GM19372 (cell line): ENCODE data around the gene CER1.

ENCODE experiments used
- ATAC-seq: cut with Tn5 transposase; IDR thresholded peaks from one replicate; pipeline ENCODE4 v1.9.1; 2021; ENCODE audit warnings: mild to moderate bottlenecking, low read depth, moderate library complexity; ENCODE audit not compliant: unreplicated experiment

The CER1 gene

GRCh38 chr9:14722391-14723035 is at the start of gene CER1:
CER1 (minus strand) TSS chr9:14722733; CDS start chr9:14722672, 61 bp downstream.
- ATAC-seq, result no peak

DNA sequence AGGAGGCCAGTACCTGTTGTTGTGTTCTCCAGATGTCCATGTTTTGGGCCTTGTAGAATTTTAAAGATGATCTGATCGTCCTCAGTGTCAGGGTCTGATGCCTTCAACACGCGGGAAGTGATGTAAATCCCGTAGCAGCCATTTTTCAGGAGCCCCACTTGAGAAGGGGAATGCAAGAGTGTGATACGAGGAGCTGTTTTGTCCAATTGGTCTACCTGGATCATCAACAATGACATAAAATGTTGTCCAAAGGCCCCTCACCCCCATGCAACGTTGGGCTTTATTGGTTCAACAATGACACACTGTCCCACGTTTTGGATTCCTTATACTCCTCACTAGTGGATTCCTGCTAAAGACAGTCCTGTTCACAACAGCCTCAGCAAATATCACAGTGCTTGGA is 48.1 kb upstream of the CER1 start:
- no peak for ATAC-seq

DNA sequence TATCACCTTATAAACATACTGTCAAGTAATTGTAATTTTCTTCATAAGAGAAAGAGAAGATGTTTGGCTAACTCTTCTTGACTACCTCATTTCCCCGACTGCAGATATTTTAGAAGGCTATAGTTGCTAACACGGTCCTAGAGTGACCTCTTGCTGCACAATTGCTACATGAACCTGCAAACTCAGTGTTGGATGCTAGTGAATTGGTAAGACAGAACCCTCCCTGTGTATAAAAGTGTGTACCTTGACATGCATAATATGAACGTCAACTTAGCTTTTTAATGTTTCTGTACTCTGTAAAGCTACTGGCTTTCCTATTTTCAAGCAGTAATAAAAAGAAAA is 46.7 kb upstream of the CER1 start:
- no peak for ATAC-seq

DNA sequence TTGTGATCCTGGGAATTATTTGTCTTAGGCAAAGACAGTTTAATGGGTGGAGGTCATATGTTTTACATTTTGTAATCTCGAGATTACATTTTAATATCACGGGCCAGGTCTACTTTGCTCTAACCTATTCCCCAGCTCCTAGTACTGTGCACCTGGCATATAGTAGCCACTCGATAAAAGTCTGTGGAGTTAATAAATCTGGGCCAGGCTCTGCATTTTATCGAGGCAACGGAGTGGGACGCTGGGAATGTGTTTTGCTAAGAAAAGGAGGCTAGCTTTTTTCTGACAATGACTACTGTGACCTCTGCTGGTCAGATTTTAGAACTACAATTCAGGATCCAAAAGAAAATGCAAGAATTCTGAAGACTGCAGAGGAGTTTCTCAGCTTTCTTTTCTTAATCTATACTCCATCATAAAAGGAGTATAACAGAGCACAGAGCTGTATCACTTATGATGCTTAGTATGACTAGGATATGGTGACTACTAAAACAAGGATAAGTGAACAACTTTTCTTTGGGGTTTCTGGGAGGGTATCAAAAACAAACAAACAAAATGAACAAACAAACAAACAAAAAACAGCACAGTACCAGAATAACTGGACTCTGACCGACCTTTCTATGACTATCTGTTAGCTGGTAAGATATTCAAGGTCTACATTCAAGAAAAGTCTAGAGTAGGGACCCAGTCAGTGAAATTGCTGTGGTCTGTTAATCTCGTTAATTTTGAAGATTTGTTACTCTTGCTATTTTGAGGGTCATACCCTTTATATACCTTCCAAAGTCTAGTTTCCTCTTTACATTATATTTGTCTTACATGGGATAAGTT is 46.1 kb upstream of the CER1 start:
- ATAC-seq, result no peak

GRCh38 chr9:14766299-14766698 is 43.8 kb upstream of the CER1 start:
- no peak for ATAC-seq

DNA sequence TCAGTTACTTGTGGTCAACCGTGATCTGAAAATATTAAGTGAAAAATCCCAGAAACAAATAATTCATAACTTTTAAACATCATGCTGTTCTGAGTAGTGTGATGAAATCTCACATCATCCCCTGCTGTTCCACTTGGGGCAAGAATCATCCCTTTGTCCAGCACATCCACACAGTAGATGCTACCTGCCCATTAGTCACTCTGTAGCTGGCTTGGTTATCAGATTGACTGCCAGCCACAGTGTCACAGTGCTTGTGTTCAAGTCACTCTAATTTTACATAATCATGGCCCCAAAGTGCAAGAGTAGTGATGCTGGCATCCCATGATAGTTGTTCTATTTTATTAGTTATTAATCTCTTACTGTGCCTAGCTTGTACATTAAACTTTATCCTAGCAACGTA is 39.1 kb upstream of the CER1 start:
- ATAC-seq, result no peak

GRCh38 chr9:14760060-14760459 is 37.5 kb upstream of the CER1 start:
- no peak for ATAC-seq

- no peak for ATAC-seq
Observed at GRCh38 chr9:14756291-14756690, 33.8 kb upstream of the CER1 start.

DNA sequence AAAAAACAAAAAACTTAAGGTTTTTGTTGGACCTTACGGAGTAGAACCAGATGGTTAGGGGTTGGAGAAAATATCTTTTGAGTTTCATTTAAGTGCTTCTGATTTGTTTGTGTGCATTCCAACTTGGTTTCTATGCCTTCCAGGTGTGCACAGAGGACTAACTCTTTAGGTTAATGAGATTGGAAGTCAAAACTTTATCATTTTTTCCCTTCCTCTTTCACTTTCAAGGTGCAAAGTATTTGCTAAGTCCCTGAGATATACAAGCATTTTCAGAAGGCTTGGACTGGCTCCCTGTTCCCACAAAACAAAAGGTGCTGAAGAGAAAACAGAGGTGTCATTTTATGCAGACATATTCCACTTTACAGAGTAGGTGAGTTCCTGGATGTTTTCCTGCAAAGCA is 30.3 kb upstream of the CER1 start:
- ATAC-seq, result no peak

DNA sequence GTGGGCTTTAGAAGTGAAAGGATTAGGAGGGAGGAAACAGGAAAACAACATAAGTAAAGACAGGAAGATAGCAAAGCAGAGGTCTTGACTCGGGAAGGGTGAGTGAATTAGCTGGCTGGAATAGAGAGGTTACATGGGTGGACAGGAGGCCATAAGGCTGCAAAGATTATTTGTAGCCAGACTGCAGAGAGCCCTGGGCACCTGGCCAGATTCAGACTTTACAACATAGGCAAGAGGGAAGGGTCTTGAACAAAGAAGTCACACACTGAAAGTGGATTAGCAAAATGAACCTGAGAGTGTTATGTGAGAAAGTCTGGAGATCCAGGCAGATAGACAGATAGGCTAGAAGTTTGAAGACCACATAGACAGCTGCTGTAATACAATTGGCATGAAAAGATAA is 29.7 kb upstream of the CER1 start:
- no peak for ATAC-seq

DNA sequence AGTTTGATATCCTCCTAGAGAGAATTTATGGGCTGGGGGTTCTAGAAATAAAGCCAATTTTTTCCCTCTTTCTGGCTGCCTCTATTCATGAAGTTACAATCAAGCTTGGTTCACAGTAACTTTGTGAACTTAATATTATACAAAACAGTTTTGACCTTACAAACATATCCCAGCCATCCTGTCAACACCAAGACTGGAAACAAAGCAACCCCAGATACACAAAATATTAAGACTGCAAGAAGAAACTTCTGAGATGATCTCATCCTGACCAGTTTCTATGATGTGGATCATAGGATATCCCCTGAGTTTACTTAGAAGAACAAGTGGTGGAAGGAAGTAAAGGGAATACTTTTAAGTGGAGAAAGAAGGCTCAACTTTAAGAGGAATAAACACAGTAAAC is 28.3 kb upstream of the CER1 start:
- ATAC-seq, result no peak

- no peak for ATAC-seq
Observed at GRCh38 chr9:14749741-14750211, 27.2 kb upstream of the CER1 start.

DNA sequence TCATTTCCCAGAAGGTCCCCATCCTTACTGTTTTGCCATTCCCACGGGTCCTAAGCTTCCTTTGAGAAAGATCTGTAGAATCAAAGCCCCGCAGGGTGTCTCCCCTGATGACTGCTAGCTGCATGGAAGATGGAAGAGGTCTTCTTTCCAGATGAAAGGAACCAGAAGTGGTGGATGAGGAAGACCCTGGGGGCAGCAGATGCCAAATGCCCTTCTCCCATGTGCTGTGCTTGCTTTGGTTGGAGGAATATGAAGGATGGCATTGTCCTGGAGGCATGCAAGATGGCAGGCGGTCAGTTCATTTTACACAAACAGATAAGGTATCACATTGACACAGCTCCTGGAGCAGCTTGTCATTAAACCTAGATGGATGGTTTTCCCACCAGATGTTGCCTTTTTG is 25.8 kb upstream of the CER1 start:
- ATAC-seq, result no peak

DNA sequence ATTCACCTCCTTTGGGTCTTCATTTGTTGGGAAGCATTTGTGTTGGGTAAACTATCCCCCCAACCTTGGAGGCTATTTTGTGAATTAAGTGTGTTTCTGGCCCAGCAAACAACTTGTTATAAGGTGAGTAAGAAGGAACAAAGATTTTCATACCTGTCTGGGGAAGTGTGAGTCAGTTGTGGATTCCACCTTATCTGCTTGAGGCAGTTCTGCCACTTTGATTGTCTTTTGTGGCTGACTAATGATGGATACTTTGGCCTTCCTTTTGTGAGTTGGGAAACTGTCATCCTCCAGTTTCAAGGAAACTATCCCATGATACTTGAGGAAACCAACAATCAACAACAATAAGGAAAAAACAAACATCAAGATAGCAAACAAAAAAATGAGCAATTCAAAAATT is 24.6 kb upstream of the CER1 start:
- no peak for ATAC-seq

- no peak for ATAC-seq
Observed at GRCh38 chr9:14746626-14747025, 24.1 kb upstream of the CER1 start.

GRCh38 chr9:14744768-14745167 is 22.2 kb upstream of the CER1 start:
- no peak for ATAC-seq

DNA sequence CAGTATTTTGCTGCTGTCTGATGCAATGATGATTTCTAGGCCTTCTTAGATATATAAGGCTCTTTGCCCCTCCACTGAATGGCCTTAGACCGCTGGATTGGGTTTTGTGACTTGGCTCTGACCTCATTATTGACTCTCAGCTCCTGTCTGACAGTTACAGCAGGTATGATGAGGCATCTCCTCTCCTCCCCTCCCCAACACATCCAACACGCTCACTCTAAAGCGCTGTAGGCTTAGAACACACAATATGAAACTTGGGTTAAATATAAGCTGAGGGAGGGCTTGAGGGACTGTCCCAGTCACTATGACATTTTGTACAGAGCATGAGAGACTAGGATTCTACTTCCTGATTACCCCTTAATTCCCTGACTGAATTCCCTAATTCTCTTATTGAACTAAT is 18.8 kb upstream of the CER1 start:
- ATAC-seq, result peak; percentile 82

DNA sequence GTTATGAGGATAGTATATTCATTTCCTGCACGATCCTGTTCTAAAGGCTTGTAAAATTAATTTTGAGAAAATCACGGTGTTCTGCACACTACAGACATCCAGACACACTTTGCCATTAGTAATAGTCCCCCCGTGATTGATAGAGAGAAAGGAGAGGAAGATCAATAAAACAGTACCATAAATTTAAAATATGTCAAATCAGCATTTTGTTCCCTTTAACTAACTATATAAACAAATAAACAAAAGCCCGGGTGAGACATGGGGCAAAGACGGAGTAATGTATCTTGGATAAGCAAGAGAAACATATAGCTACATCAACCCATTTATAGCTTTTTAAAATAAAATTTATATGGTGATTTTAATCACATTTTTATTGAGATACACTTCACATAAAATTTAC is 10.6 kb upstream of the CER1 start:
- no peak for ATAC-seq

- no peak for ATAC-seq
Observed at GRCh38 chr9:14731294-14731981, 8.9 kb upstream of the CER1 start.

- no peak for ATAC-seq
Observed at GRCh38 chr9:14730461-14730898, 7.9 kb upstream of the CER1 start.

DNA sequence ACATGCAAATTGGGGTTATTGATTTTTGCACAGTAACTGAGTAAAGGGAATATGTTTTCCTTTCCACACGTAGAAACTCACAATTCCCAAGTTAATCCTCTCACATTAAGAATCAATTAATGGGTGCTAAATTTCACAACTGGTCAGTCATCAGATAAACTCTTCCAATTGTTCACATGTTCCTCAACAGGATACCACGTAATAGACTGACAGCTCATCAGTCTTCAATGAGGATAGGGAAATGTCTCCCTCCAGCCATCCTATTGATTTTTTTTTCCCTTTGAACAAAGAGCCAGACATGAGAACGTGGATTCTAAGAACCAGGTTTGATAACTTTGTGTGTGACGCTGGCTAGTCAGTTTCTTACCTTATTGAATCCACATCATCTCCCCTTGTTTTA is 768 bp upstream of the CER1 start:
- no peak for ATAC-seq
